Skeletal muscle cell (primary cell): ENCODE data around the gene ETS1.

Experiments used
- DNase-seq: peaks from one replicate; pipeline ENCODE4 v3.0.0-alpha.2; 2010; ENCODE audit warnings: low read depth
- H3K4me3 ChIP-seq: 2 replicates; pipeline ENCODE4 v1.5.1; 2011; ENCODE audit warnings: low read depth, mild to moderate bottlenecking, control low read depth, low read length, moderate library complexity

The ETS1 gene

DNA sequence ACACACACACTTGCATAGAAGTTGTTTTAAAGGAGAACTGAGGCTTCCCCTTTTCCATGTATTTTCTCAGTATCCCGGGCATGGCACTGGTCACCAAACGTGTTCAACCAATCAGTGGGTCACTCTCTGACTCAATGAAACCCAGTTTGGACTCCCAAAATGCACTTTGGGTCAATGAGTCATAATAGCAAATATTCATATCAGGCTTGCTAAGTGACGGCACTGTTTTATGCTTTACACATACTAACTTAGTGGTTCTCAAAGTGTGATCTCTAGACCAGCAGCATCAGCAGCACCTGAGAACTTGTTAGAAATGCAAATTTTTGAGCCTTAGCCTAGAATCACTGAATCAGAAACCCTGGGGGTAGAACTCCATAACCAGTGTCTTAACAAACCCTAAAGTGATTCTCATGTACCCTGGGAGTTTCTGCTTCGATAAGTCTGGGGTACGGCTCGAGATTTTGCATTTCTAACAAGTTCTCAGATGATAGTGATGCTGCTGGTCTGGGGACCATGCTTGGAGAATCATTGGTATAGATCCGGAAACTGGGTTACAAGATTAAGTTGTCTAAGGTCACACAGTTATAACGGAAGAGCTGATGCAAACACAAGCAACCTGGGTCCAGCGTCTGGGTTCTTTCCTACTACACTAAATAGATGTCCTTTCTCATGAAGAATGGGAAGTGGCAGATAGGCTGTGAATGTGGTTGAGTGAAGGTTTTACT is 35.6 kb downstream of the ETS1 start:
- H3K4me3 ChIP-seq: no peak overlapping the region
- DNase-seq: no peak

DNA sequence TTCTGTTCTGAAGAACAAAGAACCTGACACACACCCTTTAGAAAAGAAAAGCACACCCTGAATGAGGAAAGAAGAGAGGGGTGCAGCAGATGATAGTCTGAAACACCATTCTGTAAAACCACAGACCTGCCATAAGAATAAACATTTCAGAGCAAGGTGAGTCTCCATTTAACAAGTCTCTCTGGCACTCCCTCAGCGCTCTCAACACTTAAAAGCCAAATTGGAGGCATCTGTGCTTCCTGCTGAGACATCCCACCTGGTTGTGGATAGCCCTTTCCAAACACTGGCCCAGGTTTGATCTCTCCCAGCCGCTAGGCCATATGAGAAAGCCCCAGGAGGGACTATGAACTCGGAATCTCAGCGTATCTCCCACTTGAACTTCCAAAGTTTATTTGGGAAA is 36.3 kb downstream of the ETS1 start:
- no peak overlapping the region for H3K4me3 ChIP-seq
- no peak for DNase-seq

DNA sequence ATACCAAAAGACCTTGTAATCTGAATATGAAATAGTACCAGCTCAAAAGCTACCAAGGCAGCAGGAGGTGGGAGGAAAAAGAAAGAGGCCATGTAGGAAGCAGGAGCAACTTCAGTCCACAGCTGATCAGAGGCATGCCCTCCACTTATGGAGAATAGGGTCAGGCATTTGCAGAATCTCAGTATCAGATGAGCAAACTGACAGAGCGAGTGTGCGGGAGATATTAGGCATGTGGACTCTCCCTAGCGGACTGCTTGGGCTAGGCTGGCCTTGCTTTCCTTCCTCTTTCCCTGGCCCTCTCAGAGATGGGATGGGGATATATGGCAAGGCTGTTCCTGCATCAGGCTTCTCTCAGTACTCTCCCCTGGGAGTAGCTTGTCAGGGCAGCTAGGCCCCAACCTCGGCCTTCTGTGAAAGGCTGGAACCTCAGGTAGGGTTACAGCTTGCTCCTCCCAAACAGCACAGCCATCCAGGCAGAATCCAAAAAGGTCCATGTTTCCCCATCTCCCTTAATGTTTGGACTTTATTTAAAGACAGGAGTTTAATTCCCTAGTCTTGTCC is 37.0 kb downstream of the ETS1 start:
- no peak for DNase-seq
- H3K4me3 ChIP-seq: no peak overlapping the region

DNA sequence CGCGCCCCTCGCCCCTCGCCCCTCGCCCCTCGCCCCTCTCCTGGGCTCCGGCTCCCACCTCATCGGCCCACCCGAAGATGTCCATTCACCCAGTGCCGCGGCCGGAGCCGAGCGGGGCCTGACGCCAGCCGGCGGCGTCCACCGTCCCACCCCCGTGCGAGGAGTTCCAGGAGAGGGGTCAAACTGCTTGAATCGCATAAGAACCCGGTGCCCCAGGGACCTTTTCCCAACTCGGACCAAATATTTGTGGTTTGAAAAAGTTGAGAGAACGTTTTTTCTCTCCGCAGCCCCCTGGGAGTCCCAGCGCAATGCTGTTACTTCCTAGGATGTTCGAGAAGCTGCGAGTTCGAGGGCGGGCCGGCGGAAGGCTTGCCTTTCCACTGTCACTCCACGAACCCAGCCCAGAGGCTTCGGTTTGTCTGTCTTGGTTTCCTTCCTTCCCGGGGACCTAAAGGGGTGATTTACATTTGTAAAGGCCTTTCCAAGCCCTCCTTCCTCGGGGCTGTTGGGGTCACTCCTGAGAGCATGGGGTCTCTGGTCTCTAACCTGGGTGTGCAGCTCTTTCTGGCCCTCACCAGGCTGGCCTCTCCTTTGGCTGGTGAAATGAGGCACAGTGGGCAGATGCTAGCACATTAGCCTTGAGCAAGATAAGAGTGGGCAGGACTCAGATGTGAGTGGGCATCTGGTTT is 38.0 kb downstream of the ETS1 start:
- H3K4me3 ChIP-seq: peak overlapping the region; percentile 36
- DNase-seq: peak; percentile 81

DNA sequence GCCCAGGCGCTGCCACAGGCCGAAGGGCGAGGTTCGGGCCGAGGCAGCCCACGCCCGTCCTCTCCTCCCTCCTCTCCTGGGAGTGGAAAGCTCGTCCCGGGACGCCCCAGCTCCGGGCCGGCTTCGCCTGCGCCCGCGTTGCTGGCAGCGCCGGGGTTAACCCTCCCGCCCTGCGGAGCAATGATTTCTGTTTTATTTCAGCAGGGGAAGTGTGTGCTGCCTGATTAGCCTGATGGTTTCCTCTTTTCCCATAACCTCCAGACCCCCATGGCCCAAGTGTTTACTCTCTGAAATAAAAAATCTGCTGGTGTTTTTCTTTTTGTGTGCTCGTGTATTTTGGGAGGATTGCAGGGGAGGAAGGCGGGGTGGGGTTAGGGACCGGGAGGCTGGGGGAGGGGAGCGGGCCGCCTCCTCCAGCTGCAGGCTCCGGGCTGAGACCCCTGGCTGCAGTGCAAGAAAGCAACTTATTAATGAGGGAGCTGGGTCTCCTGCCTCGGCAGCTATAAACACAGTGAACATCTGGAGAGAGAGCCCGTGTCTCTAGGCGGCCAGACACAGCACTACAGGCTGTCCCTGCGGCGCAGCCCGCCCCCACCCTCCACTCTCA is 38.6 kb downstream of the ETS1 start:
- DNase-seq: no peak
- peak overlapping the region; percentile 36 for H3K4me3 ChIP-seq

DNA sequence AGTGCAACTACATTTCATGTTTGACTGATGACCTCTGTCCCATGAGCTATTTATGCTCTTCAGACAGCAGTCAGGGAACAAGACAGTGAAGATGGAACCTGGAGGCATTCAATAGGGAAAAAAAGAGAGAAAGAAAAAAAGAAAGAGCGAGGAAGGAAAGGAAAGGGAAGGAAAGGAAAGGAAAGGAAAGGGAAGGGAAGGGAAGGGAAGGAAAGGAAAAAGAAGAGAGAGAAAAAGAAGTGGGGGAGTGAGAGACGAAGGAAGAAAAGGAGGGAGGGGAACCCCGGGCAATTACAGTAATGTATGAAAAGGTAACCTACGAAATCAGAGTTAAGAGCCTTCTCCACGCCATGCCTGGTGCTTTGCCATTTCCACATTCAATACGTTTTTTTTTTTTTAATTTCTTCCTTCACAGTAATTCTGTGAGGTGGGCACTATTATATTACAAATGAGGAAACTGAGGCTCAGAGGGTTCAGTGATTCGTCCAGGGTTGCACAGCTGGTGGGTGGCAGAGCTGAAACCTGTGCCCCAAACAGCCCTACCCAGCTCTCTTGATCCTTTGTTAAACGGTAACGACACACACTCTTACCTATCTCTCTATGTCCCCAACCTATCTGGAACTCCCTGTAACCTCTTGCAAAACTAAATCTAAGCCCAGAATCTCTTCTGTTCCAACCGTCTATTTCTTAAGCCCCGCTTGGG is 39.3 kb downstream of the ETS1 start:
- no peak for DNase-seq
- peak overlapping the region; percentile 36 for H3K4me3 ChIP-seq

DNA sequence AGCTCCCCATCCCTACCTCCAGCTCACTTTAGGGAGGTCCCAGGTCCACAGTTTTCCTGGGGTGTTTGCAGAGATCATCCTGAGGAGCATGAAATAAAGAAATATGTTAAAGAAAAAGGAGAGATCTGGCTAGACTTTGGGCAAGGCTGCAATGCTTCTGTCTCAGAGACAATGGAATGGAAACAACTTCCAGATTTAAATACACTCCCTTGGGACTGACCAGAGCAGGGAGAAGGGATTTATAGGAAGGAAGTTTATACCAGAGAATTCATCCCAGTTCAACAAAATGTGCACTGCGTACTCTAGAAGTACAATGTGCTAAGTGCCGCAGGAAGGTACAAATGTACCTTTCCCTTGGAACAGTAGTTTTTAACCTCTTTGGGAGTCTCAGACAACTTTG is 40.4 kb downstream of the ETS1 start:
- DNase-seq: no peak
- H3K4me3 ChIP-seq: no peak overlapping the region

DNA sequence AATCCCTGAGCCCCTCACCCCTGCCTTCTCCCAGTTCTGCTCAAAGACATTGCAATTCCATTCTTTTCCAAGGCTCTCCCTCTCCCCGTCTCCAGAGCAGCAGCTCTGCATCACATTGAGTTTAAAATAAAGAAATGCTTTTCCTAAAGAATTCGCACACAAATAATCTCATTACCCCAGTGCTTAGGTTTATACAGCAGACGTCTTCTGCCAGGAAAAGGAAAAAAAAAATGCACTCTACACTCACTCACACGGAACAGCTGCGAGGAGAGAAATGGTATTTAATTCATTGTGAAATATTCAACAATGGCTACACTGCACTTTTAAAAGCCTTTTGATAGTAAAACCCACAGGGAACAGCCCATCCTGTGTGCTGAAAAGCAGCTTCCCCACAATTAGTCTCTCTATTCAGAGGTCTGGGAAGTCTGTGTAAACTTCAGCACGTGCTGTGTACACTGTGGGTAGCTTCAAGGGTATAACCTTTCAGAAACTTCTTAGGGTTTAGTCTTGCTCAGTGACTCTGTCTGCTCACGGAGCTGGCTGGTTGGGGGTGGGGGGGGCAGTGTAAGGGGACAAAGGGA is 42.8 kb downstream of the ETS1 start:
- DNase-seq: peak; percentile 53
- H3K4me3 ChIP-seq: no peak overlapping the region

DNA sequence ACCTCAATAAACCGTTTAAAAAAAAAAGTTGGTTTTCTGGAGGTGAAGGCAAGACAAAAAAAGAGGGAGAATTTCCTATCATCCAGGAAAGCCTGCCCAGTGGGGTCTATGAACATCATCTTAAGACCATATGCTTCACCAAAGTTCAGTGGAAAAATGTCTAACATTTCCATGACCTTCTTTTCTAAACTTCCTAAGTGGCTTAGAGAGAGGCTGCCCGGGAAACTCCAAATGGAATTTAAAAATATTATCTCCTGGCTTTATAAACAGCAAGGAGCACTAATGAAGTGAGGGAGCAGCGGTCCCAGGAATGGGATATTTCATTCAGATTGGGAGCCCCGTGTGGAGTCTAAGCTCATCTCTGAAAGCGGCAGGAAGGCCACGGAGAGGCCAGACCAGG is 46.9 kb downstream of the ETS1 start:
- H3K4me3 ChIP-seq: no peak overlapping the region
- no peak for DNase-seq

DNA sequence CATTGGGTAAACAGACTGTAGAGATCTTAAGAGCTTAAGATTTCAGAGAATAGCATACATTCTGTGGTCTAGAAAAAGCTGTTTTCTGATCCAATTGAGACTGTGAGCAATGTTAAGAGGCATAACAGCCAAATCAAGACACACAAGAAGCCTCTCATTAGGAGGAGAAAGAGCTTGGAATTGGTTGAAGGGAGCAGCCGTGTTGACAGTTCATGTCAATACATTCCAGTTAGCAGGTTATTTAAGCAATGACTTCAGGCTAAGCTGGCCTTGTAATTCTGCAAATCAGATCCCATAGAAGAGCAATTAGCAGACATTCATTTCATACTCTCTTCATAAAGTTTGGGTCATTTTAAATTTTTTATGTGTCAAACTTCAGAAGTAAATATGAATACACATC is 50.9 kb downstream of the ETS1 start:
- H3K4me3 ChIP-seq: no peak overlapping the region
- DNase-seq: no peak

DNA sequence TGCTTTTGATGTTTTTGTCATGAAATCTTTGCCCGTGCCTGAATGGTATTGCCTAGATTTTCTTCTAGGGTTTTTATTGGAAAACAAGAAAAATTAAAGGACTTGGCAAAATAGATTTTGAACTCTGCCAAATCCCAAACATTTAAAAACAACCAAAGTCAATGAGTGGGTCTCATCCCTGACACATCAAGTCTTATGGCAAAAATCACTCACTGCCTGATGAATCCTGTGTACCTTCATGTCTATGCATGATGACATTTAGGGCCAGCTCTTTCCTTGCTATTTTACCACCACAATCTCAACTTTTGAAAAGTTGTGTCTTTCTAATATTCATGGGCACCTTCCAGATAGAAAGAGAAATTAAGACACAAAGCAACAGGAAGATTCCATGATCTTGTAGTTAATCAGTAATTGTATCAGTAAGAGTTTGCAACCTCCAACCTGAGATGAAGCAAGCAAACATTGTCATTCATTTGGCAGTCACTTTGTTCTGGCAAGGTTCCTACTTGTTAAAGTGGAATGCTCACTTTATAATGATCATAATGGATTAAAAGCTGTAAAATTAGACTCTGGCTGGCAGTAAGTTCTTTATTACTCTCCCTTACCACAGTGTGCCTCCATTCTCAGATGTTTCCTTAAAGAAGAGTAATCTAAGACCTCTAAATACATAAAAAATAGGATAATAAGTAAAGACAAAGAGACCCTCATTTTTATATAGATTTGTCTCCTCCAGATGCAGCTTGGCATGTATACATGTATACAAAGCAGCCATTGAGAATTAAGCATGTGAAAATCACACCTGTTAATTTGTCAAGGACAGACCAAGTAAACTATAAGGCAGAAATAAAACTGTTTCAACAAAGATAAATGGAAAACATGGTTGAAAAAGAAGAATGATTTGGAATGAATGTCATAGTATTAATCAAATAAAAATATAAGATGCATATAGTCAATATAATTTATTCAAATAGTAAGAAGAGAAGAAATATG is 51.6 kb downstream of the ETS1 start:
- no peak overlapping the region for H3K4me3 ChIP-seq
- DNase-seq: no peak

DNA sequence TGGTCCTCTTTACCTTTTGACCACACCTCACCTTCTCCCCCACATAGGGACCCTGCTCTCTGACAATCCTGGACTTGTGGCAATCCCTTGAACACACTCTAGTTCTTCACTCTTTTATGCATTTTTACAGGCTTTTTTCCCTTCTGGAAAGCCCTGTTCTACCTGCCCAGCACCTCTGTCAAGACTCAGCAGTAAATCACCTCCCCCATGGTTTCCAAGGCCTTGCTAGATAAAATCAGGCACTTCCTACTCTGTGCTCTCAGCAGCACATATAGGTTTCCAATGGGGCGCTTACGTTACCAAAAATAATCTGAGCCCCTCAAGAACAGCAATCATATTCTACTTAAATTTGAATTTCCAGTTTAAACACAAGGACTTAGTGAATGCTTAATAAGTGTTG is 53.9 kb downstream of the ETS1 start:
- DNase-seq: no peak

DNA sequence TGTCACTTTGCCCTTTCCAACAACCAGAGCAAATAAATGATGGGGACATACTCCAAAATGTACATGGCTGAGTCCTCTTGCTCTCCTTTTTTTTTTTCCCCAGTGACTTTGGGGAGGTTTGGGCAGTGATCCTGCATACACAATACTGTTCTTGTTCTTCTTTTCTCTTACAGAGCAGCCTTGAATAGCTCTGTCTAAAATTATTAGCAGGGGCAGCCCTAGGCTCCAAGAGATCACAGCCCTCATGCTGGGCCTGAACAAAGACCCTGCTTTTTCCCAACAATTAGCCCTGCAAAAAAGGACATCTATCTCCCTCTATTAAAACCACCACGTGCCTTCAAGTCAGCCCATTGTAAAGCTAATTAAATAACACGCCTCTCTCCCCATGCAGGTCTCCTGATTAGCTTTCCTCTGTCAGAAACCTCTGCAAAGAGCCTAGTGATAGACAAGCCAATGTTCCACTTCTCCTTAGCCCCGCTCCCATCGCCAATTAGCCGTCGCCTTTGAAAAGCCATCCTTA is 54.7 kb downstream of the ETS1 start:
- H3K4me3 ChIP-seq: no peak overlapping the region
- no peak for DNase-seq

More for the DNA sequence above, 53.9 kb downstream of the ETS1 start:
- H3K4me3 ChIP-seq: no peak overlapping the region

DNA sequence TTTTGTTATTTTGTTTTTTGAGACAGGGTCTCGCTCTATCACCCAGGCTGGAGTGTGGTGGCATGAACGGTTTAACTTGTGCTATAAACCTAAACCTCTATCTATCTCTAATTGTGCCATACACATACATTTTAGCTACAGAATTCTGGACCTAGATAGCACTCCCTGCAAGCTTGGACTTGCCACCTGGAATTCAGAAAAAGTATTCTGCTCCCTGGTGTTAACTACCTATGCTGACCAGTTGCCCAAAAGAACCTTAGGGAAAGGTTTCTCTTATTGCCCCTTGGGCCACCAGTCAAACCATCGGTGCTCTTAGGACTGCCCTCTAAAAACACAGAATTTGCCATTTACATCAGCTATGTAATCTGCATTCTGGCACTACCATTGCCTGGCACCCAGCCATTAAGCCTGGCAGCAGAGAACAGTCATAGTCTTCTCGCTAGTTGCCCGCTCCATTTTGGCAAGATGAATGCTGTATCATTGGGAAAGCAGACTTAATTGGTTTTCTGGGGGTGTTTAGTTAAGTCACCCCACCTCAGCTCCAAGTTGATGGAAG is 55.3 kb downstream of the ETS1 start:
- H3K4me3 ChIP-seq: no peak overlapping the region
- DNase-seq: no peak

DNA sequence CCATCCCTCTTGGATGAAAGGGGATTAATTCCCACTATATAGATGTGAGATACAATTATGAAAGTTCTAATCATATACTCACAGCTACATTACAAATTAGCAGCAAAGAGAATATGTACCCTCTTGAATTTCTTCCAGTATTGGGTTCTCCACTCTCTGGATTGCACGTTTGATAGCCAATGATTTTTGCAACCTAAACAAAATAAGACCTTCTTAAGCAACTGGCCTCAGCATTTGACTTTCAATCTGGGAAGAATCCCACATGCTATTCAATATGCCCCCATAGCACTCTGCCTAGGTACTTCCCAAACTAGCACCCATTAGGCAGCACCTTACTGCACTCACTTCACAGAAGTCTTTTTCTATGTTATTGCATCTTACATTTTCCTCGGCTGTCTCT is 55.8 kb downstream of the ETS1 start:
- H3K4me3 ChIP-seq: no peak overlapping the region
- DNase-seq: no peak

DNA sequence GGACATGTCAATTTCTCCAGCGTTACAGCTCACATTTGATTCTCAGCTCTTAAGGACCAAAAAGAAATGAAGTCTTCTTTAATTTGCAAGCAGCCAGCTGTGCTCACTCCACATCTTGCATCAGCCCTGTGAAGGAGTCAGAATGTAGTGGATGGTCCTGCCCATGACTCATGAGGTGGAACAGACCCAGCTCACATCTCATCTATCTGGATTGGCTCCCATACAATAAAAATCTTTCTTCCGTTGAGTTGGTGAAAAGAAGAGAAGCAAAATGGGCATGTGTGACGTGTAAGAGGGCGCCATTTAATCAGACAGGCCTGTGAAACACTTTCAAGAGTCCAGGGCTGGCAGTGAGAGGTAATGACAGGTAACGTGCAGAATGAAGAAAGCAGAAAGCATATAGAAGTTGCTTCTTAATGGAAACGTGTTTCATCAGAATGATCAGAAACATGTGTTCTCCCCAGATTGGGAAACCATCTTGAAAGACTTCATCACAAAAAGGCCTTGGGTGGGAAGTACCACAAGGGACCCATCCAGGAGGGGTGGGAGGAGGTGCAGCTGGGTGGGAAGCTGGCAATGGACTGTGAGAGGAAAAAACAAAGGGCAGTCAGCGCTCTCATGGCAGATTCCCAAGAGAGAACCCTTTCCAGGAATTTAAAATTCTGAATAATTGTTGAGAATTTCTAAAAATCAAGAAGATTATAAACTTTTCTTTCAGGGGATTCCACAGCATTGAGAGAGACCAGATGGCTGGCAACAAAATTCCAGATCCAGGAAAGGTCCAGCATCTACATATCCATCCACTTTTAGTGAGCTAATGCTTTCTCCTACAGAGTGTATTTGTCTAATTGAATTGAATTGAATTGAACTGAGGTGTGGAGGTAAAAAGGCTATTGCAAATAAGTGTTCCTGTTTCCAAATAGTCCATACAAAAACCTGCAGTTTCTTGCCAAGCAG is 57.0 kb downstream of the ETS1 start:
- H3K4me3 ChIP-seq: no peak overlapping the region
- peak; percentile 97 for DNase-seq

DNA sequence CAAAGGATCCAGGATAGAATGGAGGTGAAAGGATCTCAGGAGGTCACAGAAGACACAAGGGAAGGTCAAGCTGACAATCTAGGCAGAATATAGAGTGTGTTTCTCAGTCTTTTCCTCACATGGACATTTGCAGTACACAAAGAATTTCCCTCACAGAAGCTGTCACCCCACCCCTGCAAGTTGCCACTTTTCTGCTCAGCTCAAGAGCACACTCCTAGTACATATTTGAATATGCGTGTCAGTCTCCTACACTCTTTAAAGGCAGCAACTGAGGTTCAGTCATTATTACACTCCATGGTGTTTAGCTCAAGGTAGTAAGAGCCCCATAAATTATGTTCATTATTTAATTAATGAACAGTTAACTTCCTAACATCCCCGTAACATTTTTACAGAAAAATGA is 59.1 kb downstream of the ETS1 start:
- no peak overlapping the region for H3K4me3 ChIP-seq
- no peak for DNase-seq
